Measurements from ENCODE around the gene CFHR4.
"Not testable (repeated sequence)": the region's sequence is repeated elsewhere in the genome, so short reads cannot be mapped to it uniquely, and the experiment has no call there.

Gene CFHR4

DNA sequence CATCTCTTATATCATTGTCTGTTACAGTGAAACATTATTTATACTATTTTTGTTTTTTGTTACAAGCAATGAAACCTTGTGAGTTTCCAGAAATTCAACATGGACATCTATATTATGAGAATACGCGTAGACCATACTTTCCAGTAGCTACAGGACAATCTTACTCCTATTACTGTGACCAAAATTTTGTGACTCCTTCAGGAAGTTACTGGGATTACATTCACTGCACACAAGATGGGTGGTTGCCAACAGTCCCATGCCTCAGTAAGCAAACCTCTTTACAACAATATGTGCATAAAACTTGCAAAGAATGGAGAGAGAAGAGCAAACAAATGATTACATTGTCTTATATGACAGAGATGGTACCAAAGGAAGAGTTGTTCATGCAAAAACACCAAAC is 22.4 kb downstream of the CFHR4 start:
- H3K4me3 ChIP-seq (ENCODE audit: low read depth, low read length), result no peak overlapping the region
- ChIA-PET CTCF (no interaction called here), POLR2A (no interaction called here)
- no peaks in the 10 kb centered on the region for H3K4me1 ChIP-seq (ENCODE audit: control insufficient read depth, insufficient read depth, low read length)
- H3K36me3 ChIP-seq (ENCODE audit: control insufficient read depth in 2 of 2, insufficient read depth in 1 of 2, low read length in 2 of 2), result no peaks in the 10 kb centered on the region
- TF ChIP-seq ZNF211 (tag by site-specific recombination; IDR thresholded peaks at IDR 0.05; ENCODE audit: low read depth) (no peak), ZNF24 (tag by site-specific recombination; IDR thresholded peaks at IDR 0.05) (no peak), ZNF664 (tag by site-specific recombination; IDR thresholded peaks at IDR 0.05) (no peak), ZNF837 (tag by site-specific recombination; IDR thresholded peaks at IDR 0.05) (no peak), ZFP69B (tag by site-specific recombination; IDR thresholded peaks at IDR 0.05) (no peak), ZNF266 (tag by site-specific recombination; IDR thresholded peaks at IDR 0.05; ENCODE audit: low read depth) (no peak), ZFHX2 (tag by site-specific recombination; conservative IDR thresholded peaks at IDR 0.05) (no peak)
- TF ChIP-seq, protein P1, sequence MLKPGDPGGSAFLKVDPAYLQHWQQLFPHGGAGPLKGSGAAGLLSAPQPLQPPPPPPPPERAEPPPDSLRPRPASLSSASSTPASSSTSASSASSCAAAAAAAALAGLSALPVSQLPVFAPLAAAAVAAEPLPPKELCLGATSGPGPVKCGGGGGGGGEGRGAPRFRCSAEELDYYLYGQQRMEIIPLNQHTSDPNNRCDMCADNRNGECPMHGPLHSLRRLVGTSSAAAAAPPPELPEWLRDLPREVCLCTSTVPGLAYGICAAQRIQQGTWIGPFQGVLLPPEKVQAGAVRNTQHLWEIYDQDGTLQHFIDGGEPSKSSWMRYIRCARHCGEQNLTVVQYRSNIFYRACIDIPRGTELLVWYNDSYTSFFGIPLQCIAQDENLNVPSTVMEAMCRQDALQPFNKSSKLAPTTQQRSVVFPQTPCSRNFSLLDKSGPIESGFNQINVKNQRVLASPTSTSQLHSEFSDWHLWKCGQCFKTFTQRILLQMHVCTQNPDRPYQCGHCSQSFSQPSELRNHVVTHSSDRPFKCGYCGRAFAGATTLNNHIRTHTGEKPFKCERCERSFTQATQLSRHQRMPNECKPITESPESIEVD (tag by site-specific recombination; IDR thresholded peaks at IDR 0.05), result no peak
- H3K27ac ChIP-seq (ENCODE audit: extremely low read depth, low read depth, low read length), result no peak overlapping the region
- H3K9me3 ChIP-seq (ENCODE audit: control insufficient read depth, insufficient read depth, low read depth, low read length), result no peaks in the 10 kb centered on the region

DNA sequence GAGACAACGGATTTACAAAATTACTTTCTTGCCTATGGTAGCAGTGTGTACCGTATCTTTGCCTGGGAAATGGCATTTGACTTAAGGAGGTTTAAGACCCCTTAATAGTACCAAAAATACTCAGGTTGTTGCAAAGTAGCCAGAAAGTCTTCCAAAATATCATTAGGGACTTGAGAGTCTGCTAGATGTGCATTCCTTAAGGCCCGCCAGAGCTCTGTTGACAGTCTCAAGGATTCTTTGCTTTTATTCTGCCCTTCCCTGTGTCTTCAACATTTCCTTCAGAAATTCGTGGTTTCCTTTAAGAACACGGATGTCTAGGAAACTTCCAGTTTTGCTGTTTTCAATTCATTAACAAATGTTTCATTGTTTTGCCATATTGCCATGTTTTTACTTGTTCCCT is 24.4 kb downstream of the CFHR4 start:
- H3K27ac ChIP-seq (ENCODE audit: extremely low read depth, low read depth, low read length); POLR2A ChIA-PET; H3K36me3 ChIP-seq (ENCODE audit: control insufficient read depth in 2 of 2, insufficient read depth in 1 of 2, low read length in 2 of 2); H3K4me3 ChIP-seq (ENCODE audit: low read depth, low read length); CTCF ChIA-PET; H3K4me1 ChIP-seq (ENCODE audit: control insufficient read depth, insufficient read depth, low read length); H3K9me3 ChIP-seq (ENCODE audit: control insufficient read depth, insufficient read depth, low read depth, low read length): not testable (repeated sequence)

DNA sequence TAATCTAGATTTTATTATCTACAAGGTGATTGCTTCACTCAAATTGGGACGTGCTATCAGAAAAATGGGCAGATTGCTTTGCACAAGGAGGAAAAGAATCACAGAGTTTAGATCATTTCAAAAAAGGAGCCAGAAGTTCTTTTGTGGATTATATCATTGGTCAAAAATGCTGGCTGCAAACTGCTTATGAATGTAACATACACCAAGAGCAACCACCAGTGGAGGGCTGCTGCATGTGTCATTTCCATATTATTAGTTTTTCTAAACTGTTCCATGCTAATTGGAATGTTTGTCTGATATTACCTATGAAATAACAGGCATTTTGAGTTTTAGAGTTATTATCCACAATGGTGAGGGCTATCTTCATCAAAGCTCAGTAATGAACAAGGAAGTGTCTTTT is 39.0 kb downstream of the CFHR4 start:
- H3K36me3 ChIP-seq (ENCODE audit: control insufficient read depth in 2 of 2, insufficient read depth in 1 of 2, low read length in 2 of 2); CTCF ChIA-PET; H3K4me3 ChIP-seq (ENCODE audit: low read depth, low read length); POLR2A ChIA-PET; H3K27ac ChIP-seq (ENCODE audit: extremely low read depth, low read depth, low read length); H3K9me3 ChIP-seq (ENCODE audit: control insufficient read depth, insufficient read depth, low read depth, low read length); H3K4me1 ChIP-seq (ENCODE audit: control insufficient read depth, insufficient read depth, low read length): not testable (repeated sequence)

DNA sequence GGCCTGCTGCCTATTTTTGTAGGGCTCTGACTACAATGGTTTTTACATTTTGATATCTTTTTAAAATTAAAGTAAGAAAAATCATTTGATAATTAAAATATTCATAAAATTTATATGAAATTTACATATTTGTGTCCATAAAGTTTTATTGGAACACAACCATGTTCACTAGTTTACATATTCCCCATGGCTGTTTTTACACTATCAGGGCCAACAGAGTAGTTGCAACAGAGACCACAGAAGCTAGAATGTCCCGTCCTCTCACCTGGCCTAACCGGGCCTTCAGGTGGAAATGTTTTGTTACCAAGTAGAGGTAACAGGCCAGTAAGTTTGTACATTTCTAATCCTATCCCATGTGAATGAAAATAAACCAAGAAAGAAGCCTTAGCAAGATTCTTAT is 45.0 kb downstream of the CFHR4 start:
- CTCF ChIA-PET, result not testable (repeated sequence)

DNA sequence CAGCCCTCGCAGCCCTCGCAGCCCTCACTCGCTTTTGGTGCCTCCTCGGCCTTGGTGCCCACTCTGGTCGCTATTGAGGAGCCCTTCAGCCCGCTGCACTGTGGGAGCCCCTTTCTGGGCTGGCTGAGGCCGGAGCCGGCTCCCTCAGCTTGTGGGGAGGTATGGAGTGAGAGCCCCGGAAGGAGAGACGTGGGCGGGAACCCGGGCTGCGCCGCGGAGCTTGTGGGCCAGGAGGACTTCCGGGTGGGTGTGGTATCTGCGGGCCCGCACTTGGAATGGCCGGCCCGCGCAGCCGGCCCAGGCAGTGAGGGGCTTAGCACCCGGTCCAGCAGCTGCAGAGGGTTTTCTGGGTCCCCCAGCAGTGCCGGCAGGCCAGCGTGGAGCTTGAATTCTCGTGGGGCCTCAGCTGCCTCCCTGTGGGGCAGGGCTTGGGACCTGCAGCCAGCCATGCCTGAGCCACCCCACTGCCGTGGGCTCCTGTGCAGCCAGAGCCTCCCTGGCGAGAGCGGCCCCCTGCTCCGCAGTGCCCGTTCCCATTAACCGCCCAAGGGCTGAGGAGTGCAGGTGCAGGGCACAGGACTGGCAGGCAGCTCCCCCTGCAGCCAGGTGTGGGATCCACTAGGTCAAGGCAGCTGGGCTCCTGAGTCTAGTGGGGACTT is 45.8 kb downstream of the CFHR4 start:
- Histone ChIP-seq H3K4me3 (ENCODE audit: low read depth, low read length) (no peak overlapping the region), H3K27ac (ENCODE audit: extremely low read depth, low read depth, low read length) (no peak overlapping the region), H3K9me3 (ENCODE audit: control insufficient read depth, insufficient read depth, low read depth, low read length) (no peaks in the 10 kb centered on the region), H3K4me1 (ENCODE audit: control insufficient read depth, insufficient read depth, low read length) (no peaks in the 10 kb centered on the region), H3K36me3 (ENCODE audit: control insufficient read depth in 2 of 2, insufficient read depth in 1 of 2, low read length in 2 of 2) (no peaks in the 10 kb centered on the region)
- no peak for TF ChIP-seq GLIS1 (tag by site-specific recombination; IDR thresholded peaks at IDR 0.05)
- no peak for TF ChIP-seq ZFP37 (tag by site-specific recombination; IDR thresholded peaks at IDR 0.05)
- TF ChIP-seq EGR2 (tag by site-specific recombination; IDR thresholded peaks at IDR 0.05; ENCODE audit: low read depth), result no peak
- no peak for TF ChIP-seq ZNF658 (tag by site-specific recombination; IDR thresholded peaks at IDR 0.05)
- no peak for TF ChIP-seq ZNF785 (tag by site-specific recombination; IDR thresholded peaks at IDR 0.05)
- no peak for TF ChIP-seq ZBTB7A (tag by site-specific recombination; IDR thresholded peaks at IDR 0.05; ENCODE audit: low read depth)
- CTCF ChIA-PET, result no interaction called here
- POLR2A ChIA-PET, result no interaction called here

More for the DNA sequence above, 45.0 kb downstream of the CFHR4 start:
- H3K36me3 ChIP-seq (ENCODE audit: control insufficient read depth in 2 of 2, insufficient read depth in 1 of 2, low read length in 2 of 2); H3K4me3 ChIP-seq (ENCODE audit: low read depth, low read length); H3K4me1 ChIP-seq (ENCODE audit: control insufficient read depth, insufficient read depth, low read length); H3K27ac ChIP-seq (ENCODE audit: extremely low read depth, low read depth, low read length); POLR2A ChIA-PET; H3K9me3 ChIP-seq (ENCODE audit: control insufficient read depth, insufficient read depth, low read depth, low read length): not testable (repeated sequence)

DNA sequence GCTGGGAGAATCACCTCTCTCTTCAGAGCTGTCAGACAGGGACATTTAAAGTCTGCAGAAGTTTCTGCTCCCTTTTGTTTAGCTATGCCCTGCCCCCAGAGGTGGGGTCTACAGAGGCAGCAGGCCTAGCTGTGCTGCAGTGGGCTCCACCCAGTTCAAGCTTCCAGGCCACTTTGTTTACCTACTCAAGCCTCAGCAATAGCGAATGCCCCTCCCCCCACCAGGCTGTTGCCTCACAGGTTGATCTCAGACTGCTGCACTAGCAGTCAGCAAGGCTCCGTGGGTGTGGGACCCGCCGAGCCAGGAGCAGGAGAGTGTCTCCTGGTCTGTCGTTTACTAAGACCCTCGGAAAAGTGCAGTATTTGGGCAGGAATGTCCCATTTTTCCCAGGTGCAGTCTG is 53.6 kb downstream of the CFHR4 start:
- POLR2A ChIA-PET; CTCF ChIA-PET; H3K4me1 ChIP-seq (ENCODE audit: control insufficient read depth, insufficient read depth, low read length): not testable (repeated sequence)

DNA sequence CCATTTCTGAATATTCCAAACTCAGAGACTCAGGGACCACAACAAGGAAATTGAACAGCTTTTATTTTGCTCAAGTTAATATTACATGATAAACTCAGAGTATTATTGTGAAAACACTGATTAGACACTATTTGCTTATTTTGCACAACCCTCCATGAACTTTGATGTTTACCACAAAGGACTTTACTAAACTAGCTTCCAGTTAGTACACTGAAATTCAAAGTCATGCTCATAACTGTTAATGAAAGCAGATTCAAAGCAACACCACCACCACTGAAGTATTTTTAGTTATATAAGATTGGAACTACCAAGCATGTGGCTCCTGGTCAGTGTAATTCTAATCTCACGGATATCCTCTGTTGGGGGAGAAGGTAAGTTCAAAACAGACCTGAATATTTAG is 55.7 kb downstream of the CFHR4 start, which contains the start of gene CFHR2:
Gene CFHR2 (plus strand): TSS at position 171 of the 400 bp plus-strand sequence. CDS start 143 bp downstream, at position 314.
- POLR2A ChIA-PET; H3K4me1 ChIP-seq (ENCODE audit: control insufficient read depth, insufficient read depth, low read length); H3K9me3 ChIP-seq (ENCODE audit: control insufficient read depth, insufficient read depth, low read depth, low read length); H3K27ac ChIP-seq (ENCODE audit: extremely low read depth, low read depth, low read length); H3K4me3 ChIP-seq (ENCODE audit: low read depth, low read length); H3K36me3 ChIP-seq (ENCODE audit: control insufficient read depth in 2 of 2, insufficient read depth in 1 of 2, low read length in 2 of 2); CTCF ChIA-PET: not testable (repeated sequence)

More for the DNA sequence above, 53.6 kb downstream of the CFHR4 start:
- not testable (repeated sequence) for H3K36me3 ChIP-seq (ENCODE audit: control insufficient read depth in 2 of 2, insufficient read depth in 1 of 2, low read length in 2 of 2); H3K4me3 ChIP-seq (ENCODE audit: low read depth, low read length); H3K27ac ChIP-seq (ENCODE audit: extremely low read depth, low read depth, low read length); H3K9me3 ChIP-seq (ENCODE audit: control insufficient read depth, insufficient read depth, low read depth, low read length)

All from HEK293 (cell line).